A204.1 (cell line): Measurements from ENCODE around the gene KAZN.
"Not testable (repeated sequence)": the region's sequence is repeated elsewhere in the genome, so short reads cannot be mapped to it uniquely, and the experiment has no call there.

Source experiments
- FAIRE-seq: peaks from 2 replicates; lab custom pipeline; 2012; peaks lifted over from hg19 to GRCh38; lab: Jason Lieb, UNC

Gene KAZN

DNA sequence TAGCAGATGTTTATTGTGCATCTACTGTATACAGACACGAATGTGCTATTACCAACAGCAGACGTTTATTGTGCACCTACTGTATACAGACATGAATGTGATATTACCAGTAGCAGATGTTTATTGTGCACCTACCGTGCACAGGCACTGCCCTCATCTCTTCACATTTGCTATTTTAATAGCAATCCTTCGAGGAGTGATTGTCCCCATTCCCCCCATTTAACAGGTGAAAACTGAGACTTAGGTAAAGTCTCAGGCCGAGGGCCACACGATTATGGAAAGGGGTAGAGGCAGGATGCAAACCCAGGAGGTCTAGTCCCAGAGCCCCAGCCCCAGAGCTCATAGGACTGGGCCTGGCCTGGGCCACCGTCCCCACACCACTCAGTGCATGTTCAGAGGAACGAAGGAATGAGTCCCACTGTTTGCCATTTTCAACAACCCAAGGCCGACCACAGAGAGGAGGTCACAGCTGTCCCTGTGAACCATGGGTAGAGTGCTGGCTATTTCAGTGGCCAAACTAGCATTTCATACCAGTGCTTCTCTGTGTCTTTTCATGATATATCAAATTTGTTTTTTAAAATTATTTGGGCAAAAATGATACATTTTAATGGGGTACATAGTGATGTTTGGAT is 440.6 kb downstream of the KAZN start:
- FAIRE-seq: no peak

DNA sequence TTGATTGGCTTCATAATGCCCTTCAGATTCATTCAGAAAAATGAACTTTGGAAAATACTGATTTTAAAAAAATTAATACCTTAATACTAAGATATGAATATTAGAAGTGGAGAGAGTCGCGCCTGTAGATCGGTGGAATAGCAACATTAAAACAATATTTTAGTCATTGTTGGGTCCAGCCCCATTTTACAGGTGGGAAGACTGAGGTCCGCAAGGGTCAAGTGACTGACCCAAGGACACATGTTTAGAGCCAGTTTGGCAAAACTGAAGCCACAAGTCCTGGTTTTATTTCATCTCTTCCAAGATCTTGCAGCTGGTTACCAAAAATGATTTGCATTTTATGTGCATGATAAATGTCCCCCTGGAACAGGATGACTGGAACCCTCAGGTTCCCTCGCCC is 441.4 kb downstream of the KAZN start:
- FAIRE-seq: no peak

DNA sequence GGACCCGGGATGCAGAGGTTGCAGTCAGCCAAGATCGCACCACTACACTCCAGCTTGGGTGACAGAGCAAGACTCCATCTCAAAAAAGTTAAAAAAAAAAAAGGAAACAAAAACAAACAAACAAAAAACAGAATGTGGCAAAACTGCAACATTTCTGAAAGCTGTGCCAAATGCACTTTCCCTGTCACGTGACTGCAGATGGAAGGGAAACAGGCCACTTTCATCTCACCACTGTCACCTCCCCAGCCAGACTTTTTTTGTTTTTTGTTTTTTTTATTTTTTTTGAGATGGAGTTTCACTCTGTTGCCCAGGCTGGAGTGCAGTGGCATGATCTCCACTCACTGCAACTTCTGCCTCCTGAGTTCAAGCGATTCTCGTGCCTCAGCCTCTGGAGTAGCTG is 442.2 kb downstream of the KAZN start:
- not testable (repeated sequence) for FAIRE-seq

DNA sequence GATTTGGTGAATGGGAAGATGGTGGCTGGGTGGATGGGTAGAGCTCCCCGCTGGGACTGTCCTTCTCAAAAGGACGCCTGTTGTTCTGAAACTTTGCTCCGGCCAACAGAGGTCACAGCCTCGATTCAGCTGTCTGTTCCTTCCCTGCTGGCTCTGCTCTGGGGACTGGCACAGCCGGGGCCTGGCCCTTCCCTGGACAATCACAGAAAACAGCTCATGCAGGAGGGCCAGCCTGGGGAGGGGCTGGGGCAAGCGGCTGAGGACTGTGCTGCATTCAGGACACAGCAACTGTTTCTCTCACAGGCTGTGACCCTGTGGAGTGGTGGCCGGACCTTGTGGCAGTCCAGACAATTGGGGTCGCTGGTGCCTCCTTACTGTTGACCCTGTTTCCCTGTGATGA is 444.4 kb downstream of the KAZN start:
- FAIRE-seq: no peak

DNA sequence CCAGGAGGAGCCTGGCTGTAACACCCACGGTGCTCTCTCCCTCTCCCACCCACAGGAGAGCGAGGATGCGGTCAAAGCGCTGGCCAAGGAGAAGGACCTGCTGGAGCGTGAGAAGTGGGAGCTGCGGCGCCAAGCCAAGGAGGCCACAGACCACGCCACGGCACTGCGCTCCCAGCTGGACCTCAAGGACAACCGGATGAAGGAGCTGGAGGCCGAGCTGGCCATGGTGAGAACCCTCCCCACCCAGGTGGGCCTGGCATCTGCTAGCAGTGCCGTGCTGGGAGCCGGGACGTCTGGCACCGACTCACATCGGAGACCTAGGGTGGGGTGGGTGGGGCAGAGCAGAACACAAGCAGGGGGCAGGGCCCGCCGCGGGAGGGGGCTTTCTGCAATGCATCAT is 445.4 kb downstream of the KAZN start:
- no peak for FAIRE-seq

DNA sequence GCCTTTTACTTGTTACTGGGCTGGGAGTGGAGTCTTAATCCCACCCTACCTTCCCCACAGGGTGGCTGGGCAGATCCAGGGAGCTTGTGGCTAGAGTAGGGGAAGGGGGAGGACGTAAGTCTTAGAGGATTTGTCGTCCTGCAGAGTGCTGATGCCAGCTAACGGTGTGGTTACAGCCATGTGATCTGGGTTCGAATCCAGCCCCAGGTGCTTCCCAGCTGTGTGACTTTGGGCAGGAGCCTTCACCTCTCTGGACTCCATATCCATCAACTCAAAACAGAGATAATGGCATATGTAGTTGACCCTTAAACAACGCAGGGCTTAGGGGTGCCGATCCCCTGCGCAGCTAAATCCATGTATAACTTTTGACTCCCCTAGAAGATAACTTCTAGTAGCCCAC is 446.6 kb downstream of the KAZN start:
- FAIRE-seq: no peak

DNA sequence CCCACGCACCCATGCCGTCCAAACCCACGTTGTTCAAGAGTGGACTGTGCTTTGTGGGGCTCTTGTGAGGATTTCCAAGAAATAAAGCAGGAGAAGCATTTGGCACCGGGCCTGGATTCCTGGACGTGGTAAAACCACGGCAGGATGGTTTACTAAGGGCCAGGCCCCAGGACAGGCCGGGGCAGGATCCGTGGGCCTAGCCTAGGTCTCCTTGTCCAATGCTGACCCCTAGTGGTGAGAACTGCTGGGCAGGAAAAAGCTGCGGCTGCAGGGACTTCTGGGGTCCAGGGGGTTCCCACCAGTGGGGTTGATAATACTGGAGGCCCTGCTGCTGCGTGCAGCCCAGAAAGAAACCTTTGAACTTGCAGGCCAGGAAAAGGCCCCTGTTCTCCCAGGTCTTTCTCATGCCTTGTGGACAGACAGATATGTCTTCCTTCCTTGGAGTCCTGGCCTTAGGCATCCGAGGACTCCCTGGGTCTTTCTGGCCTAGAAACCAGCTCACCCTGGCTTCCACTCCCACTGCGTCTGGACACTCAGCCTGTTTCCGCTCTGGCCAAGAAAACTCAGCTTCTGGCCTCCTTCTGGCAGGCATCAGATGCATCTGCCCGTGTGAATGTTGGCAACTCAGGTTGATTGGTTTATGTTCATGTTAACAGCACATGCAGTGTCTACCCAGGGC is 448.1 kb downstream of the KAZN start:
- no peak for FAIRE-seq

DNA sequence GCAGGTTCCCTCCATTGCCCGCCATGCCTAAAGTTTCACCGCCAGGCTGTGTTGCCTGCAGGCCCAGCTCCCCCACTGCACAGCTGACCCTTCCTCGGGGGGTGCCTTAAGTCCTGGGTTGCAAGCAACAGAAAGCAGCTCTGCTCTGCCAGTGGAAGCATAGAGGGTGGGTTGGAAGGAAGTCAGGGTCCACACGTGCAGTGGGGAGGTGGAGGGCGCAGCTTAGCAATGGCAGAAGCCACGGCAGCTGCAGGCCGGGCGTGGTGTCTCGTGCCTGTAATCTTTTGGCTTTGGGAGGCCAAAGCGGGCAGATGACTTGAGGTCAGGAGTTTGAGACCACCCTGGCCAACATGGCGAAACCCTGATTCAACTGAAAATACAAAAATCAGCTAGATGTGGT is 448.8 kb downstream of the KAZN start:
- no peak for FAIRE-seq

DNA sequence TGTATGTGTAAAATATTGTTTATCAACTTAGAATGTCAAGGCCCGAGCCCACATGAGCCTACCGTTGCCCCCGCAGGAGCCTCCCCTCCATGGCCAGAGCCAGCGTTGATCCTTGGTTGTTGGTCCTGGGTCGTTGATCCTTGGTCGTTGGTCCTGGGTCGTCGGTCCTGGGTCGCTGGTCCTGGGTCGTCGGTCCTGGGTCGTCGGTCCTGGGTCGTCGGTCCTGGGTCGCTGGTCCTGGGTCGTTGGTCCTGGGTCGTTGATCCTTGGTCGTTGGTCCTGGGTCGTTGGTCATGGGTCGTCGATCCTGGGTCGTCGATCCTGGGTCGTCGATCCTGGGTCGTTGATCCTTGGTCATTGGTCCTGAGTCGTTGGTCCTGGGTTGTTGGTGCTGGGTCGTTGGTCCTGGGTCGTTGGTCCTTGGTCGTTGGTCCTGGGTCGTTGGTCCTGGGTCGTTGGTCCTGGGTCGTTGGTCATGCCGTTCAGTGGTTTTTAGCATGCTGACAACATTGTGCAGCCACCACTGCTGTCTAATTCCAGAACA is 450.0 kb downstream of the KAZN start:
- no peak for FAIRE-seq

DNA sequence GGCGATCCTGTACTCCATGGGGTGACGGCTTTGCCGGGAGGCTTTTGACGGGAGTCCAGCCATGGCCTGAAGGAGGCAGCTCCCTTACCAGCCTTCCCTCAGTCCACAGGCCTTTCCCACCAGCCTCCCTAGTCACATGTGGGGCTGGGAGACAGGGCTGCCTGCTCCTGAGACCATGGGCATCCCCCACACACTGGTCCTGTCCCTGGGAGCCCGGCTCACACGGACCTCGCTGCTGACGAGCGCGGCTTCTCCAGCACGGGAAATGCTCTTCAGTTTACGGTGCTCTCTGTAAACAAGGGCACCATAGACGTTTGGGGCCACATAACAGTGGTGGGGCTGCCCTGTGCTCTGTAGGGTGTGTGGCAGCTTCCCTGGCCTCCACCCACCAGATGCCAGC is 450.6 kb downstream of the KAZN start:
- FAIRE-seq: no peak

DNA sequence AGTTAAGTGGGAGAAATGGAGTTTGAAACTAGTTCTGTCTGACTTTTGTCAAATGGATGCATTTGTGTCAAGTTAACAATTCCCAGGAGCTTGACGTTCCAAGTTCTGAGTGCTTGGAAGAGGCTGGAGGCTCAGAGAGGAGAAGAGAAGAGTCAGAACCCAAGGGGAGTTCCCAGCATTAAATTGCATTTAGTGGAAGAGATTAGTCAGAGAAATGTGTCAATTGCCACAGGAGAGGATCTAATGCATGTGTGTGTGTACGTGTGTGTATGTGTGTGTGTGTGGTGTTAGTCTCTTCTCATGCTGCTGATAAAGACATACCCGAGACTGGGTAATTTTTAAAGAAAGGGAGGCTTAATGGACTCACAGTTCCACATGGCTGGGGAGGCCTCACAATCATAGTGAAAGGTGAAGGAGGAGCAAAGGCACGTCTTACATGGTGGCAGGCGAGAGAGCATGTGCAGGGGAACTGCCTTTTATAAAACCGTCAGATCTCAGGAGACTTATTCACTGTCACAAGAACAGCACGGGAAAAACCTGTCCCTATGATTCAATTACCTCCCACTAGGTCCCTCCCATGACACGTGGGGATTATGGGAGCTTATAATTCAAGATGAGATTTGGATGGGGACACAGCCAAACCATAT is 453.5 kb downstream of the KAZN start:
- FAIRE-seq: no peak

DNA sequence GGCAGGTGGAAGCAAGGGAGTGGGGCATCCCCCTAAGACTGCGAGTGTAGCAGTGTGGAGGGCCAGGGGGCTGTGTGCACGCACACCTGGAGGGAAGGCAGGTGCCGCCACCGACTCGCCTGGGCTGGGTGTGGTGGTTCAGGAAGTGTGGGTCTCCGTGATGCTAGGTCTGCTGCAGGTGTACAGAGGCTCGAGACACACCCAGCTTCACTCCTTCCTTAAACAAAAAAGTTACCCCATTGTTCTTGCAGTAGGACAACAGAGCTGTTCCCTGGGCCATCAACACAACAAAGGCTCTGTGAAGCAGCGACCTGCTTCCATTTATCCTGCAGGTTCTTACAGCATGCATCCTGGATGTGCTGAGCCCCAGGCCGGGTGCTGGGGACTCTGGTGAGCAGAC is 454.7 kb downstream of the KAZN start:
- no peak for FAIRE-seq

DNA sequence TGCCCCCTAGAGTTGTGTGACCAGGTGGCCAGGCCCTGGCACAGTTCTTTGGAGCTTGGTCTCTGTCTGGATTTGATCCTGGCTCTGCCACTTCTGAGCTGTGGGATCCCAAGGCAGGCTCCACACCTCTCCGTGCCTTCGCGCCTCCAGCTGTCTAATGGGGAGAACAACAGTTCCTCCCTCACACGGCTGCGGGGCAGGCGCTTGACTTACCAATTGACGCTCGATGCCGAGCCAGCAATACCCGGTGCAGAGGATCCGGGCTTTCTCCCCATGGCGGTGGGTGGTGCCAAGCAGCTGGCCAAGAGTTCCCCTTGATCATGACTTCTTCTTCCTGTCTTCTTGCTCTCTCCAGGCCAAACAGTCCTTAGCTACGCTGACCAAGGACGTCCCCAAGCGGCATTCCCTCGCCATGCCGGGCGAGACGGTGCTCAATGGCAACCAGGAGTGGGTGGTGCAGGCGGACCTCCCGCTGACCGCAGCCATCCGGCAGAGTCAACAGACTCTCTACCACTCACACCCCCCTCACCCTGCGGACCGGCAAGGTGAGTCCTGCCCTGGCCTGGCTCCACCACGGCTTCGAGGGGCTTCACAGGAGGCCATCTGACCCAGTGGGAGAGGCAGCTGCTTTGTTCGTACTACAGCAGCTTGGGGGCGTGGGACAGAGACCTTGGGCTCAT is 457.4 kb downstream of the KAZN start:
- FAIRE-seq: no peak

DNA sequence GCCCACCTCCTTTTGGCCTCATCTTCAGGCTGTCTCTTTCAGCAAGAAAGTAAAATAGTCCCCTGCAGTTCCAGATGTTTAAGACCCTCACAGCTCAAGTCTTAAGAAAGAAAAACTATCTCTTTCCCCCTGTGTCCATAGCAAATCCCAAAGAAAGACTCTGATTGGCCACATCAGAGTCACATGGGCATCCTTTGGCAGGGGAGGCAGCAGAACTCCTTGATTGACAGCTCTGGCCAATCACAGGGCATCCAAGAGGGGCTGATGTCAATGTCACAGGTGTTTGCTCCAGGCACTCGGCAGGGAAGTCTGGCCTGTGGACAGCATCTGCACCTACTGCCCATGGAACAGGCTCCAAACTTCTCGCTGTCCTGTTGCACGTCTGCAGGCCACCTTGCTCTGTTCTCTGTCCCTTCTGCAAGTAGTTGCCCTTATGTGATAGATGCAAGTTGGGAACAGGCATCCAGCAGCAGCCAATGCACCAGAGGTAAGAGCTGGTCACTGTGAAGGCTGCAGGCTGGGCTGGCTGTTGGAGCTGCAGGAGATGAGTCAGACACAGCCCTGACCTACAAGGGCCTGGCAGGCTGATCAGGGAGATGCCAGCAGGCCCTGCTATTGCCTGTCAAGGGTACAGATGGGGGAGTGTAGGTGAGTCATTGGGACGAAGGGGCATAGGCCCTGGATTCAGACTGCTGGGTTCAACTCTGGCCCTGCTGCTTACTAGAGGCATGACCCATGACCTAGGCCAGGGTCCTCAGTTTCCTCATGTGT is 458.2 kb downstream of the KAZN start:
- no peak for FAIRE-seq

DNA sequence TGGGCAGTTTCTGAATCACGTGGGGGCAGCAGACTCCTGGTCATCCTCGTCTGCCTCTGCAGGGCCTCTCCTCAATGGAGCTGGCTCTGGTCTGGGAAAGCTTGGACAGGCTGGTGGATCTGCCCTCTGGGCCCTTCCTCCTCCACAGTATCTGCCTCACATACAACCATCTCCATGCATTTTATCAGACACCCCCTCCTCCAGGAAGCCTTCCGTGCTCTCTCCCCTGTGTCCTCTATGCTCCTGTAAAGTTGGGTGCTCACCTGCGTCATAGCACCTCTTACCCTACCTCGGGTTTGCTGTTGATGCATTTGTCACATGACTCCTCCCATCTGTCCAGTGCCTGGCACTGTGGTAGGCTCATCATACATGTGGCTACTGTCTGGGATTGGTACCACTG is 459.3 kb downstream of the KAZN start:
- FAIRE-seq: no peak

DNA sequence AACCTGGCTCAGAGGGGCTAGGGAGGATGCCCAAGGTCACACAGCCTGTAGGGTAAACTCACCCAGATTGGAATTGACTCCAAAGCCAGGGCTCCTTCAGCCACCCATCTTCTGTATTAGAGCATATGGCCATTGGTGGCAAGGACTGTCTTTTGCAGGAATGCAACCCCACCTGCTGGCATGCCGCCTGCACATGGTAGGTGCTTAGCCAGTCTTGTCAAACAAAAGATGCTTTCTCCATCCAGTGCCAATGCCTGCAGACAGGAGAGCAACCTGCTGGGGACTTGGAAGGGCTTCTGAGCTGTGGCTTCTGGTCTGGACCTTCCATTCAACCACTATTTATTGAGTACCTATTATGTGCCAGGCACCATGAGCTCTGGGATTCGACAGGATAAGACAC is 459.8 kb downstream of the KAZN start:
- no peak for FAIRE-seq

DNA sequence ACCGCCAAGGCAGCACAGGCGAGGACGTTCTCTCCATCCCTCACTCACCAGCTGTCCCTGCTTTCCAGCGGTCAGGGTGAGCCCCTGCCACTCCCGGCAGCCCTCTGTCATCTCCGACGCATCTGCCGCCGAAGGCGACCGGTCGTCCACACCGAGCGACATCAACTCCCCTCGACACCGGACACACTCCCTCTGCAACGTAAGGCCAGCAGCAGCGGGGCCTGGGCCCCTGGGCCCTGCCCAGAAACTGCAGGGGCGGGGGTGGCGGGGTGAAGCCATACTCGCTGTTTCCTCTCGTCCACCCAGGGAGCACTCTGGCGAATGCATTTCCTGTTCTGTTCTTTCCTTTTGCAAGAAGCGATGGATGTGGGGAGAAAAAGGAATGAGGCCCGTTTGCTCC is 461.6 kb downstream of the KAZN start:
- FAIRE-seq: no peak

DNA sequence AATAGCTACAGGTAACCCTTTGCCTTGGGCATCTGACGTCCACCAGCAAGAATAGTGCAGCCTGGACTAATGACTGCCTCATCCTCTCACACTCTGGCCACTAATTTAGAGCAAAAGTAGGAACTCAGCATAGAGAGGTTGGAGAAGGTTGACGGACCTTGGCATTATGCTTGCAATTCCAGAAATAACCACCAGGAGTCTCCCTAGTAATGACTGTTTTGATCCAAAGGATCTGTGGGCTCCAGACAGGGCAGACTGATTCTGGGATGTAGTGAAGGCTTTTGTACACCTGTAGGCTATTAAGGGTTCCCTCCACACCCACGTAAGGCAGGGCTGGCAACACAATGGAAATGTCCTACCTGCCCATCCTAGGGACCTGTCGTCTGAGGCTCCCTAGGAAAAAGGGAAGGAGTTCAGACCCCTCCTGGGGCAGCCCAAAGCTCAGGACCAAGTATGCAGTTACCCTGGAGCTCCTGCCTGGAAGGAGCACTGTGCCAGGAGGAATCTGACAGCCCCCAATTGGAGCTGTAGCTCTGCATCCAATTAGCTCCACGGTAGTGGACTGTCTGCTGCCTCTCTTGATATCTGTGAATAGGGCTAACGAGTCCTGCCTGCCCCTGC is 464.1 kb downstream of the KAZN start:
- no peak for FAIRE-seq

DNA sequence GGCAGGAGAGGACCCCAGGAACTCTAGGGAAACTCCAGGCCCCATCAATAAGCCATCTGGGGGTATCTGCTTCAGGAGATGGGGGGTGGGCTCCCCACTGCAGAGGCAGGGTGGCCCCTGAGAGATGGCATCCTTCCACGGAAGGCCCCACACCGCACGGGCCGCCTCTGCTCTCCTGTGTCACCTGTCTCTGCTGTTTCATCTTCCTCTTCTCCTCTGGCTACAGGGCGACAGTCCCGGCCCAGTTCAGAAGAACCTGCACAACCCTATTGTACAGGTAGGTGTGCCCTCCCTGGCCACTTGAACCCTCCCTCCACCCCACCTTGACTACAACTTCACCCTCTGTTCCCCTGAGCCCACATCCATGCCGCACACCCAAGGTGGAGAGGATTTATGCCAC is 464.9 kb downstream of the KAZN start:
- FAIRE-seq: no peak

DNA sequence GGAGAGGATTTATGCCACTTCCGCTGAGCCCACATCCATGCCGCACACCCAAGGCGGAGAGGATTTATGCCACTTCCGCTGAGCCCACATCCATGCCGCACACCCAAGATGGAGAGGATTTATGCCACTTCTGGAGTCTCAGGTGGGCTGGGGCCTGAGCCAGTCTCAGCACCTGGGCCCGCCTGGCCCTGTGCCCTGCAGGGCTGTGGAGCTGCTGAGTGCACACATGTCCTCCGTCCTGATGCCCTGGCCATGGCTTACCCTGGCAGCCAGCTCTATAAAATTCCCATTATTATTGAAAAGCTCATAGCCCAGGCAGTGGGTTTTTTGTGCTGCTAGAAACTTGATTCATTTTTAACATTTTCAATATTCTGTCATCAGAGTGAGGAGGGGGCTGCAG is 465.3 kb downstream of the KAZN start:
- FAIRE-seq: no peak

DNA sequence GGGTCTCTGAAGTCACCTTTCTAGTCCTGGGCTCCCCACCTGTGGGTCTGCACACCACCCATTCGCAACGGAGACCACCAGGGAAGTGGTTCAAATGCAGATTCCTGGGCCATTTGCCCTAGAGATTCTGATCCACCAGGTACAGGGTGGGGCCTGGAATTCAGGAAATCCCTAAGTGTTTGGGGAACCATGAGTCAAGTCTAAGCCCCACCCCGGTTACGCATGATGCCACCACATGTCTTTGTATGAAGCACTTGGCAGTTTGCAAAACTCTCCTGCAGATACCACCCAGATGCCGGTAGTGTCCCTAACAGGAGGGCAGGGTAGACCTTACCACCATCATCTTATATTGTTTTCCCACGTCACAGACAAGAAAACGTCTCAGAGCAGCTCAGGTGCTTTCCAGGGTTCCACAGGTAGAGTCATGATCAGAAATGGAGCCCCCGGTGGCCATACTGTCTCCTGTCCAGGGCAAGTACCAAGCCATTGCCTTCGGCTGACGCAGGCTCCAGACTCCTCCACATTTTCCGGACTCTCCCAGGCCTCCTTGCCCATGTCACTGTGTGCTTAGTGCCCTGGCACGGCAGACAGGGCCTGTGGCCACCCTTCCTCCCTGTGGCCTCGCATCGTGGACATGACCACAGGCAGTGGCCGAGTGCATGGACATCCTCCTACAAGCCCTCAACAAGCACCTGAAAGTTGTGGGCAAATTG is 465.9 kb downstream of the KAZN start:
- no peak for FAIRE-seq
